Inflammatory macrophage treated with lipopolysaccharide for 1 hour (primary cell): Measurements from ENCODE around the gene WSCD2.
A peak's percentile ranks its signal among the peaks of the same experiment; 100 is the strongest.

Experiments used
- DNase-seq, 2 donors: peaks; one replicate each; pipeline ENCODE4 v3.0.0-alpha.2; 2020 to 2022

The WSCD2 gene

GRCh38 chr12:108271951-108272872 lies 143.1 kb downstream of the WSCD2 start:
- DNase-seq = no peak

GRCh38 chr12:108273217-108273616 lies 144.1 kb downstream of the WSCD2 start:
- DNase-seq = no peak

- no peak for DNase-seq
Measured at GRCh38 chr12:108277613-108278012, 148.5 kb downstream of the WSCD2 start.

GRCh38 chr12:108282160-108282559 lies 153.1 kb downstream of the WSCD2 start:
- no peak for DNase-seq

GRCh38 chr12:108282676-108283075 lies 153.6 kb downstream of the WSCD2 start:
- DNase-seq = peak in 1 of 2 donors; percentile 14

GRCh38 chr12:108284163-108284562 lies 155.1 kb downstream of the WSCD2 start:
- no peak for DNase-seq

GRCh38 chr12:108285016-108285415 lies 155.9 kb downstream of the WSCD2 start:
- DNase-seq = no peak

GRCh38 chr12:108287227-108287626 lies 158.1 kb downstream of the WSCD2 start:
- DNase-seq = no peak

- no peak for DNase-seq
Measured at GRCh38 chr12:108289350-108290161, 160.5 kb downstream of the WSCD2 start.

- no peak for DNase-seq
Measured at GRCh38 chr12:108295641-108296040, 166.6 kb downstream of the WSCD2 start.

- no peak for DNase-seq
Measured at GRCh38 chr12:108296945-108297344, 167.9 kb downstream of the WSCD2 start.

- DNase-seq = no peak
Measured at GRCh38 chr12:108297424-108297823, 168.3 kb downstream of the WSCD2 start.

GRCh38 chr12:108297895-108298760 lies 169.0 kb downstream of the WSCD2 start:
- peak in 1 of 2 donors; percentile 50 for DNase-seq

GRCh38 chr12:108298761-108299275 lies 169.7 kb downstream of the WSCD2 start:
- DNase-seq = no peak

GRCh38 chr12:108299516-108299915 lies 170.4 kb downstream of the WSCD2 start:
- no peak for DNase-seq
